D341Med (cell line): ENCODE measurements around the gene URI1.
"Not testable (repeated sequence)": the region's sequence is repeated elsewhere in the genome, so short reads cannot be mapped to it uniquely, and the experiment has no call there.

Source experiments
- DNase-seq: peaks from one replicate; pipeline ENCODE4 v3.0.0; 2012; ENCODE audit warnings: low spot score

URI1 gene

GRCh38 chr19:29942404-29943261 is 594 bp downstream of the URI1 start:
- peak; percentile 88 for DNase-seq

GRCh38 chr19:29943615-29944014 is 1.6 kb downstream of the URI1 start:
- DNase-seq = no peak

DNA sequence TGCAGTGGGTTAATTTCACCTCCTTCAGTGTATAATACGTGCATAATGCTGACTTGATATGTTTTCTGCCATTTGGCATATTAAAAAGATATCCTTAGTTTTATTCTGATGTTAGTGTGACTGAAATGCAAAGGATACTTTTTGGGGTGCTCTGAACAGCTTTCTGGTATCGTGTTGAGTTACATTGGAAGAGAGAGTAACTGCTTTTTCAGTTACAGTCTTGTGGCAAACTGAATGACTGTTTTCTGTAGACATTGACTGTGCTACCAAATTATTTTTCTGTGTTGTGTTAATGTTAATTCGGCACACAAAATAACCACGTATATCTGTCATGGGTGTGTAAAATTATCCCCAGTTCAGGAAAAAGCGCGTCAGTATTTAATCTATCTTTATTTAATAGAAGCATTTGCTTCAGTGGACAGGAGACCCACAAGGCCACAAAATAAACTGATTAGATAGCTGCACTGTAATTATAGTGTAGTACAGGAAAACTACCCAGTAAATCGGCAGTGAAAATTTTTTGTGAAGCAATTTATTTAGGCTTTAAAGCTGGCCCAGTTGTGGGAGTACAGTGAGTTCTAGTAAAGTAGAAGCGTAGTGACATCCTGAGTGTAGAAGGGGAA is 2.5 kb downstream of the URI1 start:
- DNase-seq = no peak

GRCh38 chr19:29945017-29945416 is 3.0 kb downstream of the URI1 start:
- no peak for DNase-seq

DNA sequence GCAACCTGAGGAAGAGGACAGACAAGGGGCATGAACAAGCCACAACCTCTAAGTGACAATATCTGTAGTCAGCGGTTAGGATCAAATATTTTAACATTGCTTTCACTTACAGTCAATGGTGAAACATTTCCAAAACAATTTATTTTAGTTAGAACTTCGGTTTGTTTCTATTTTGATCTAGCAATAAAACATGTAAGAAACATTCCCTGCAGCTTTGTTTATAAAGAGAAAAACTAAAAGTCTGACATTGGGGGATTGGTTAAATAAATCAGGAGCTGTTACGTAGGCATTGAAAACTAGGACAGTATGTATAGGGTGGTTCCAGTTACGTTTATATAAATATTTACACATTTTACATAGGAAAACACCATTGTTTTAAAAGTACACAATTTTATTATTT is 3.4 kb downstream of the URI1 start:
- DNase-seq = no peak

DNA sequence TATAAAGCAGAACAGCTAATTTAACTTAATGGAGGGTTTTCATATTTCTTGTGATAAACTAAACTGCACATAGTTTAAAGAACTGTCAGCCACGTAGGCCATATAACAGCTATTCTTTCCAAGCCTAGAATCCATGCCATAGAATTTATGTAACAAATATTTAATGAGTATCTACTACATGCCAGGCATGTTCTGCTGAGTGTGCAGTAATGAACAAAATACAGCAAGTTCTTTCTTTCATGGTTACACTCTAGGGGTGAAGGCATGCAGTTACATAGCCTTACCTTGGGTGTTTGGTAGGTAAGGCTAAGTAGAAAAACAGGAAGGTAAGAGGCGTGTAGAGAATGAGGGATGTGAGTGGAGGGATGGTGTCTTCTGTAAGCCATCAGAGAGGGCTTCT is 4.6 kb downstream of the URI1 start:
- no peak for DNase-seq

- no peak for DNase-seq
These were observed 5.8 kb downstream of the URI1 start for GRCh38 chr19:29947871-29948270.

DNA sequence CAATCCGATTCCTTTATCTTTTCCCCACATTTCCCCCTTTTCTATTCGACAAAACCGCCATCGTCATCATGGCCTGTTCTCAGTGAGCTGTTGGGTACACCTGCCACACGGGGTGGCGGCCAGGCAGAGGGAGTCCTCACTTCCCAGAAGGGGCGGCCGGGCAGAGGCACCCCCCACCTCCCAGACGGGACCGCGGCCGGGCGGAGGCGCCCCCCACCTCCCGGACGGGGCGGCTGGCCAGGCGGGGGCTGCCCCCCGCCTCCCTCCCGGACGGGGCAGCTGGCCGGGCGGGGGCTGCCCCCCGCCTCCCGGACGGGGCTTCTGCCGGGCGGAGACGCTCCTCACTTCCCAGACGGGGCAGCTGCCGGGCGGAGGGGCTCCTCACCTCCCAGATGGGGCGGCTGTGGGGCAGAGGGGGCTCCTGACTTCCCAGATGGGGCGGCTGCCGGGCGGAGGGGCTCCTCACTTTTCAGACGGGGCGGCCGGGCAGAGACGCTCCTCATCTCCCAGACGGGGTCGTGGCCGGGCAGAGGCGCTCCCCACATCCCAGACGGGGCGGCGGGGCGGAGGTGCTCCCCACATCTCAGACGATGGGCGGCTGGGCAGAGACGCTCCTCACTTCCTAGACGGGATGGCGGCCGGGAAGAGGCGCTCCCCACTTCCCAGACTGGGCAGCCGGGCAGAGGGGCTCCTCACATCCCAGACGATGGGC is 6.9 kb downstream of the URI1 start:
- not testable (repeated sequence) for DNase-seq

DNA sequence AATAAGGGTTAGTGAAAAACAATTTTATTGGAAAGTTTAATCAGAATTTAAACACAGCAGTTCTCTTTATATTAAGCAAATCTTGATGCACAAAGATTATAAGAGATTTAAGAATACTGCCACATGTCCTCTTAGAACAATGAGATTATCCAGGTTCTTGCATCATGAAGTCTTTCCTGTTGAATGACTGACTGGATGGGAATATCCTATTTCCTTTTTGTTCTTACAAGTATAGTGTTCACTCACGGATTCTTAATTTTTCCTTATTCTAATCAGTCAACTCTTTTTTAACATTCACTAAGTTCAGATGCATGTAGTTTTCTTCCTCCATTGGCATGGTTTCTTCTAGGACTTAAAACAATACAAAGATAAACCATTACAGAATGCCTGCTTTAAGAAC is 10.1 kb downstream of the URI1 start:
- no peak for DNase-seq

DNA sequence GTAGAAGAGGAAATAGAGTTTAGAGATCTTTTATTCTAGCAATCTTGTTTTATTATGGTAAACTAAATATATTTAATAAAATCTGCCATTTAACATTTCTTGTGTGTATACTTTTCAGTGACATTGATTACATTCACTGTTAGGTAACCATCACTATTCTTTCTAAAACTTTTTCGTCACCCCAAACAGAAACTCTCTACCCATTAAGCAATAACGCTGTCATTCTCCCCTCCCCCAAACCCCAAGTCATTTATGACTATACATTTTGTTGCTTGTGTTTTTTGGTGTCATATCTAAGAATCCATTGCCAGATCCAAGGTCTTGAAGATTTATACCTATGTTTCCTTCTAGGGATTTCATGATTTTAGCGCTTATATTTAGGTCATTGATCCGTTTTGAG is 10.6 kb downstream of the URI1 start:
- no peak for DNase-seq

DNA sequence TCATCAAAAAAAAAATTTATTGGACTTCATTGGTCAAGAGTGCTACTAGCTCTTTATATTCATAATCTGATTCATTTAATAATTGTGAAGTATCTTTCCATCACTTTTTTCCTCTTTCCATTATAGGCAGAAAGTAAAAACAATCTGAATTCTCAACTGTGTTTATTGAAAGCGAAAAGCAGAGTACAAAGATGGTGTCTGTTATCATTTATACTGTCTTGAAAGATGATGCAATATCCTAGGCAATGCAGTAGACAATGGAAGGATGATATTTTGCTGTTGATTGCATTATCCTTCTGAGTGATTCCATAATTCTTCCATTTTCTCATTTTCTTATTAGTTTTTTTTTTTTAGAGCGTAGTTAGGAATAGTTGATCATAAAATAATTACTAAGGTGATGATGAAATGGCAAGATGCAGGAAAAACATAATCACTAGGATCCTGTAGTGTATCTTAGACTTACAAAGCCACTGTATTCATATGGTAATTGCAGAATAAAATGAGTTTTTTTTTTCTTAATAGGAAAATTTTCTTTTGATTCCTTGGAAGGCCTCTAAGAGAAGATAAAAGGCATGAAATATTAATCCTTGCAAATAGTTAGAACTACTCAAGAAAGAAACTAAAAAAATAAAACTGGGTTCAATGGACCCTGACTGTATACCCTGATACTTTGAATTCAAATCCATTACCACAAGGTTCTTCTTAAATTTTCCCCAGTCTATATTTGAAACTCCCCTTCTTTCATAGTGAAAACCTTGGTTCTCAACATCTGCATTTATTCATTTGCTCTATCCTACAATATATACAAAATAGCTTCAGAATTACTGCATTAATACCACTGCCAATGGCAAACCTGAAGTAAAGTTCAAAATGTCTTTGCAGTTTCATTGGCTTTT is 11.6 kb downstream of the URI1 start:
- no peak for DNase-seq

DNA sequence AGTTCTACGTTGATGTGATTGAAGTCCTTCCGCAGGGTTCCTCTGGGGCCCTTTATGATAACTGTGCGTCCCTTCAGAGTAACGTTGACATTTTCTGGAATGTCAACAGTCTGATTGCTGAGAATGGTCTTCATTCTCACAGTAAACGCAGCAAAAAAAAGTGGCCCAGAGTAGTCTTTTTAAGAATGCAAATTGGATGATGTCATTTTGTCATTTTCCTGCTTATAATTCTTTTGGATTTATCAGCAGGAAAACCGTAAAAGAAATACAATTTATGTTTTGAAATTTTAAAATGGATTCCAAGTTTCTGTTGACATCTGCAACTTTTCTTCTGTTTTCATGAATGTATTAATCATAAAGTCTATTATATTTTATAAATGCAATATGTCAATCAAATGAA is 14.8 kb downstream of the URI1 start:
- no peak for DNase-seq

GRCh38 chr19:29961311-29961710 is 19.3 kb downstream of the URI1 start:
- no peak for DNase-seq

DNA sequence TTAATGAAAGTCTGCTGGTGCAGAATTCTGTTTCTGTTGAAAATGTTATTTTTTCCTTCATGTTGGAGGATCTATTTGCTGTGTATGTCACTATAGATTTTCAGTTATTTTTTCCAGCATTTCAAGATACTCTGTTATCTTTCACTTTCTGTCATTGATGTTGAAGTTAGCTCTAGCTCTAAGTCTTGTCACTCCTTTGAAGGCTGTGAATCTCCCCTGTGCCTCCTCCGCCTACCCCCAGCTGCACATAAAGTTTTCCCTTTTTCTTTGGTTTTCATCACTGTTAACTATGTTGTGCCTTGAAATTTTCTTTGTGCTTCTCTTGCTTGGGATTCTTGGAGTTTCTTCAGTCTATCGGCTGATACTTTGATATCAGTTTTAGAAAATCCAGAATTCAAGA is 20.8 kb downstream of the URI1 start:
- no peak for DNase-seq

DNA sequence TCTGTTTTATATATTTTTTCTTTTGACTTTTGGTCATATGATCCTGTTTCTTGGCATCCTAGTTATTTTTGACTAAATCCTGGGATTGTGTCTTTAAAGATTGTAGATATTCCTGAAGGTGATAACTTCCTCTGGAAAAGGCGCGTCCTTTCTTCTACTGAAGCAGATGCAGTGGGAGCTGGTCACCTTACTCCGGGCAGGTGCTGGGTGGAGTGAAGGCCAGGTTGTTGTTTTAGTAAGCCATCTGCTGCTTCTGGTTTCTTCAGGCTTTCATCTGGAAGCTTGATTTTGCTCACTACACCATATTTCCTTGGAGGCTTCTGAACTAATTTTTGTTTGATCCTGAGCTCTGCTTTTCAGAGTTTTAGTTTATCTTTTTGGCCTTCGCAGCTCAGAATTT is 21.5 kb downstream of the URI1 start:
- DNase-seq = no peak

GRCh38 chr19:29964171-29964570 is 22.1 kb downstream of the URI1 start:
- no peak for DNase-seq

- DNase-seq = no peak
These were observed 23.5 kb downstream of the URI1 start for GRCh38 chr19:29965492-29965891.

DNA sequence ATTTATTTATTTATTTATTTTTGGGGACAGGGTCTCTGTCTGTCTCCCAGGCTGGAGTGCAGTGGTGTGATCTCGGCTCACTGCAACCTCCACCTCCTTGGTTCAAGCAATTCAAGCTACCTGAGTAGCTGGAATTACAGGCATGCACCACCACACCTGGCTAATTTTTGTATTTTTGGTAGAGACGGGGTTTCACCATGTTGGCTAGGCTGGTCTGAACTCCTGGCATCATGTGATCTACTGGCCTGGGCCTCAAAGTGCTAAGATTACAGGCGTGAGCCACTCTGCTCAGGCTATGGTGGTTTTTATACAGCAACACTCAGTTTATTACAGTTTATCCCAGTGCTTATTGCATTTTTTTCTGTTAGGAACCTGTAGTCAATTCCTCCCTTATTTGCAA is 24.1 kb downstream of the URI1 start:
- DNase-seq = not testable (repeated sequence)

- DNase-seq = no peak
These were observed 24.7 kb downstream of the URI1 start for GRCh38 chr19:29966588-29967249.

DNA sequence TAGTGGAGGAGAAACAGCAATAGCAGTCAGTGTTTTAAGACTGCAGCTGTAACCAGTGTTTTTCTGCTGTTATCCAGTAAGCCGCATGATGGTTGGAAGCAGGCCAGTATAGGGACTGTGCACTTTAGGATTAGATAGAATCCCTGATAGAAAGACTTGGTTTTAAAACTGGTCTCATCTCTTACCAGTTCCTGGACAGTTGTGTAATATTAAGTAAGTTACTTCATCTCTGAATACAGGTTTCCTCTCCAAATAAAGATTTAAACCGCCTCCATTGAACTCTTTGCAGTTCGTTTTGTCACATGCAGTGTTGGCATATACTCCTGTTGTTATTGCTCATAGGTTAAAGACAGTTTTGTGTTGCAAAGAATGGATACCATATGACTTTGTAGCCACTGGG is 25.6 kb downstream of the URI1 start:
- DNase-seq = peak; percentile 38

- DNase-seq = no peak
These were observed 27.9 kb downstream of the URI1 start for GRCh38 chr19:29969891-29970290.

DNA sequence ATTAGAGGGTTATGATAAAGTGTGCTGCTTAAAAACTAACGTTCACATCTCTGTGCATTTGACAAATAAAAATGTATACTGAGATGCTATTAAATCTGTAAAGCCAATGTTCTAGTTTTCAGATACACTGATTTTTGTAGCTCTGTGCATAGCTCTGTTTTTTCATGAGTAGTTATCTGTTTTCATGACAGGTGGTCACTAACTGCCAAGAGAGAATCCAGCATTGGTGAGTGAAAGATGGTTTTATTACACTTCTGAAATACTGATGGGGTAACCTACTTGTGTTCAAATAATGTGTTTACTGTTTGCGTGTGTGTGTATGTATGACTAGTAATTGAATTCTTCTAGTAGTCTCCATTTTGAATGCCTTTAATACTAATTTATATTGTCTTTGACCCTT is 29.0 kb downstream of the URI1 start:
- DNase-seq = no peak
